Vagina (tissue), 2 donors: ENCODE measurements around the gene B9D1.

Source experiments
- POLR2AphosphoS5 ChIP-seq, 2 donors: sonication (generic); formaldehyde crosslinking; IDR thresholded peaks; one replicate each; pipeline ENCODE4 v1.9.0; 2017; ENCODE audit warnings: antibody characterized with exemption in 2 of 2, mild to moderate bottlenecking in 2 of 2, low read depth in 1 of 2; ENCODE audit not compliant: insufficient read depth in 1 of 2
- TF ChIP-seq, protein P1 (sequence below), 3 experiments: fragments of 450-650 bp in 2 of 3; fragments of 200-600 bp in 1 of 3; sonication (generic) in 1 of 3; IDR thresholded peaks; one replicate each; pipeline ENCODE4 v1.5.1; 2017 to 2019; ENCODE audit warnings: antibody characterized with exemption in 3 of 3, mild to moderate bottlenecking in 2 of 3, moderate library complexity in 2 of 3

DNA sequence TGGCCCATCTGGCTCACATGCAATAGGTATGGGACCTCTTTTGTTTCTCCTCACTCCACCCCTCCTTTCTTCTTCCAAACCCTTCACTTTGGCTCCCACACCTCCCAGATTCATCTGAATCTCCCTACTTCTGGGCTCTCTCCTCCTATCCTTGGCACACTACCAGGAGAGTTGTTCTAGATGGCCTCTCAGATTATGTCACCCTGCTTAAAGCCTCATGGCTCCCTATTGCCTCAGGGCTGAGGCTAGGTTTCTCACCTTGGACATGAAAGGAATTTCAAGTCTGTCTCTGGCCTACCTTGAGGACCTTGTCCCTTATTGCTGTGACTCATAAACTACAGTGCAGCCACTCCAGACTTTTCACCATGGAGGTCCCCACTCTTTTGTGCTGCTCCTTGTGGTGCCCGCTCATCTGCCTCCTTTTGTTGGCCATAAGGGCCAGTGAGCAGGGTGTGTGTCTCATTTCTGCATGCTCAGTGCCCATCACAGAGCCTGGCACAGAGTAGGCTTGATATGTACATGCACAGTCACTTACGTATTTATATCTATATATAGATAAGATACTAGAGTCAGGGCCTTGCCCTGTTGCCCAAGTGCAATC, 25.5 kb upstream of the B9D1 start:
- TF ChIP-seq, protein P1, sequence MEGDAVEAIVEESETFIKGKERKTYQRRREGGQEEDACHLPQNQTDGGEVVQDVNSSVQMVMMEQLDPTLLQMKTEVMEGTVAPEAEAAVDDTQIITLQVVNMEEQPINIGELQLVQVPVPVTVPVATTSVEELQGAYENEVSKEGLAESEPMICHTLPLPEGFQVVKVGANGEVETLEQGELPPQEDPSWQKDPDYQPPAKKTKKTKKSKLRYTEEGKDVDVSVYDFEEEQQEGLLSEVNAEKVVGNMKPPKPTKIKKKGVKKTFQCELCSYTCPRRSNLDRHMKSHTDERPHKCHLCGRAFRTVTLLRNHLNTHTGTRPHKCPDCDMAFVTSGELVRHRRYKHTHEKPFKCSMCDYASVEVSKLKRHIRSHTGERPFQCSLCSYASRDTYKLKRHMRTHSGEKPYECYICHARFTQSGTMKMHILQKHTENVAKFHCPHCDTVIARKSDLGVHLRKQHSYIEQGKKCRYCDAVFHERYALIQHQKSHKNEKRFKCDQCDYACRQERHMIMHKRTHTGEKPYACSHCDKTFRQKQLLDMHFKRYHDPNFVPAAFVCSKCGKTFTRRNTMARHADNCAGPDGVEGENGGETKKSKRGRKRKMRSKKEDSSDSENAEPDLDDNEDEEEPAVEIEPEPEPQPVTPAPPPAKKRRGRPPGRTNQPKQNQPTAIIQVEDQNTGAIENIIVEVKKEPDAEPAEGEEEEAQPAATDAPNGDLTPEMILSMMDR (IDR thresholded peaks at IDR 0.05): no peak
- TF ChIP-seq POLR2AphosphoS5 (IDR thresholded peaks at IDR 0.05; ENCODE audit: insufficient read depth in 1 of 2, low read depth in 1 of 2): no peak
